GM23248 (cell line): Measurements from ENCODE around the gene HNF1B.

Source experiments
- EZH2 ChIP-seq: fragments of 200-600 bp; sonication (generic); IDR thresholded peaks from 2 replicates; pipeline ENCODE4 v1.6.1; 2018; ENCODE audit warnings: antibody characterized with exemption, mild to moderate bottlenecking; ENCODE audit not compliant: insufficient read depth, poor library complexity, severe bottlenecking
- EZH2phosphoT487 ChIP-seq: fragments of 200-600 bp; sonication (generic); IDR thresholded peaks from 2 replicates; pipeline ENCODE4 v1.6.1; 2018; ENCODE audit warnings: antibody characterized with exemption, moderate library complexity, mild to moderate bottlenecking, low read depth; ENCODE audit not compliant: insufficient read depth

- TF ChIP-seq EZH2 (no peak), EZH2phosphoT487 (no peak)
These were observed 104.8 kb downstream of the HNF1B start for GRCh38 chr17:37640015-37640414.
